Measurements from ENCODE around the gene SEMA6C.
A peak's percentile ranks its signal among the peaks of the same experiment; 100 is the strongest.
"Not testable (repeated sequence)": the region's sequence is repeated elsewhere in the genome, so short reads cannot be mapped to it uniquely, and the experiment has no call there.

The SEMA6C gene, protein sequence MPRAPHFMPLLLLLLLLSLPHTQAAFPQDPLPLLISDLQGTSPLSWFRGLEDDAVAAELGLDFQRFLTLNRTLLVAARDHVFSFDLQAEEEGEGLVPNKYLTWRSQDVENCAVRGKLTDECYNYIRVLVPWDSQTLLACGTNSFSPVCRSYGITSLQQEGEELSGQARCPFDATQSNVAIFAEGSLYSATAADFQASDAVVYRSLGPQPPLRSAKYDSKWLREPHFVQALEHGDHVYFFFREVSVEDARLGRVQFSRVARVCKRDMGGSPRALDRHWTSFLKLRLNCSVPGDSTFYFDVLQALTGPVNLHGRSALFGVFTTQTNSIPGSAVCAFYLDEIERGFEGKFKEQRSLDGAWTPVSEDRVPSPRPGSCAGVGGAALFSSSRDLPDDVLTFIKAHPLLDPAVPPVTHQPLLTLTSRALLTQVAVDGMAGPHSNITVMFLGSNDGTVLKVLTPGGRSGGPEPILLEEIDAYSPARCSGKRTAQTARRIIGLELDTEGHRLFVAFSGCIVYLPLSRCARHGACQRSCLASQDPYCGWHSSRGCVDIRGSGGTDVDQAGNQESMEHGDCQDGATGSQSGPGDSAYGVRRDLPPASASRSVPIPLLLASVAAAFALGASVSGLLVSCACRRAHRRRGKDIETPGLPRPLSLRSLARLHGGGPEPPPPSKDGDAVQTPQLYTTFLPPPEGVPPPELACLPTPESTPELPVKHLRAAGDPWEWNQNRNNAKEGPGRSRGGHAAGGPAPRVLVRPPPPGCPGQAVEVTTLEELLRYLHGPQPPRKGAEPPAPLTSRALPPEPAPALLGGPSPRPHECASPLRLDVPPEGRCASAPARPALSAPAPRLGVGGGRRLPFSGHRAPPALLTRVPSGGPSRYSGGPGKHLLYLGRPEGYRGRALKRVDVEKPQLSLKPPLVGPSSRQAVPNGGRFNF

DNA sequence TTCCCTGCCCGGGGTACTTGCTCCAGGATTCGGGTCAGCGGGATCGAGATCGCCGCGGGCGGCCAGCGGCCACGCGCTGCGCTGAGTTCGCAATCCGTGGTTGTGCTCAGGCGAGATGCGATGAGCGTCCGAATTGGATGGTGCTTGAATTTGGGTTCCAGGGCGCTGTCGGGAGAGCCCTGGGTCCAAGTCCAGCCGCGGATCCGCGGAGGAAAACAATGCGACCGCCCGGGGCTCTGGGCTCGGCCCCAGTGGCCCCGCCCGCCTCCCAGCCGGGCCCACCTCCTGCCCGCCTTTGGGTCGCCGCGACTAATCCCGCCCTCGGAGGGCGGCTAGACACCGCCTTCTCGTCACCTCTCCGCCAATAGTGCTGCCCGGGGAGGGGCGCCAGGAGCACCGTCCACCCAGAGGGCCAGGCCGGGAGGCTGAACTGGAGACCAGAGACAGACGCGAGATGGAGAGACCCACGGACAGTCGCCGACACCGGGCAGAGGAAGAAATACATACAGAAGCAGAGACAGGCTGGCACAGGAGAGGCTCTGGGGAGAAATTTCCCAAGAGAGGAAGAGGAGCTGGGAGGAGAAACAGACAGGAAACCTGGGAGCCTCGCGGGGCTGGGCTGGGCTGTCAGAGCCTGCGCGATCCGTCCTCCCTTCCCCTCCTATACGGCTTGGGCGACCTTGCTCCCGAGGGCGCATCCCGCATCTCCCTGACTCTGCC is at the start of gene SEMA6C:
TSS of gene SEMA6C (minus strand) at position 220 of the 720 bp plus-strand sequence. CDS start 4,010 bp downstream, outside the sequence.
- peak; percentile 92 for DNase-seq

- not testable (repeated sequence) for DNase-seq
Measured at GRCh38 chr1:151194894-151195594, 48.6 kb upstream of the SEMA6C start.

DNA sequence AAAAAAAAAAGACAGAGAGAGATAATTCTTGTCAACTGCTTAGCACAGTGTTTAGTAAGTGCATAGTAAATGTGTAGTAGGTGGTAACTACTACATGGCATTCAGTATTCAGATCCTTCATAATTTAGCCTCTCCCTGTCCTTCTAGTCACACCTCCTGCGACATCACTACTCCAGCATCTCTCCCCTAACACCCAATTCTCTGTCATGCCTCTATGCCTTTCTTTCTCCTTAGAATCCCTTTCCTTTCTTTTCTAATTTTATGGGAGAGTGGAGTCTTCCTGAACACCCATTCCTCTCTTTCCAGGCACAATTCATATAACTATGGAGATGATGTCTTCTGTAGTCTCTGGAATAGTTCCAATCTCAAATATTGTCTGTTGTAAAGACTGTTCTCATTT is 47.4 kb upstream of the SEMA6C start:
- DNase-seq, result no peak

- DNase-seq, result no peak
Measured at GRCh38 chr1:151193304-151193703, 46.9 kb upstream of the SEMA6C start.

DNA sequence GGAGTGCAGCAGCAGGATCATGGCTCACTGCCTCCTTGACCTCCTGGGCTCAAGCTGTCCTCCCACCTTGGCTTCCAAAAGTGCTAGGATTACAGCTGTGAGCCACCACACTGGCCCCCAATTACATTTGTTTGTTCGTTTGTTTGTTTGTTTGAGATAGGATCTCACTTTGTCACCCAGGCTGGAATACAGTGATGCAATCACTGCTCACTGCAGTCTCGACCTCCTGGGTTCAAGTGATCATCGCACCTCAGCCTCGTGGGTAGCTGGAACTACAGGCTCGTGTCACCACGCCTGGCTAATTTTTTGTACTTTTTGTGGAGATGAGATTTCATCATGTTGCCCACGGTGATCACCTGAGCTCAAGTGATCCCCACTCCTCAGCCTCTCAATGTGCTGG is 45.6 kb upstream of the SEMA6C start:
- DNase-seq, result no peak

GRCh38 chr1:151189637-151190445 is 43.4 kb upstream of the SEMA6C start, which contains the start of gene VPS72:
Gene VPS72 (minus strand): TSS chr1:151190197. CDS start chr1:151190121, 76 bp downstream.
- DNase-seq, result peak; percentile 90

DNA sequence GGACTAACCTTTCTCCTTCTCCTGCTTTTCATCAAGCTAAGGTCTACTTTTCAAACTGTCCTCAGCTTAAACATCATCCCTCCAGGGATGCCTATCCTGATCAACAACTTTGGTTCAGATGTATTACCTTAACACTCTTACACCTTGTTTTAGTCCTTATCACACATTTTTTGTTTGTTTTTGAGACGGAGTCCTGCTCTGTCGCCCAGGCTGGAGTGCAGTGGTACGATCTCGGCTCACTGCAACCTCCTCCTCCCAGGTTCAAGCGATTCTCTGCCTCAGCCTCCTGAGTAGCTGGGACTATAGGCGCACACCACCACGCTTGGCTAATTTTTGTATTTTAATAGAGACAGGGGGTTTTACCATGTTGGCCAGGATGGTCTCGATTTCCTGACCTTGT is 42.2 kb upstream of the SEMA6C start:
- DNase-seq, result not testable (repeated sequence)

- DNase-seq, result no peak
Measured at GRCh38 chr1:151187205-151187604, 40.8 kb upstream of the SEMA6C start.

GRCh38 chr1:151184211-151184610 is 37.8 kb upstream of the SEMA6C start:
- DNase-seq, result no peak

GRCh38 chr1:151176514-151177045 is 30.1 kb upstream of the SEMA6C start:
- DNase-seq, result no peak

DNA sequence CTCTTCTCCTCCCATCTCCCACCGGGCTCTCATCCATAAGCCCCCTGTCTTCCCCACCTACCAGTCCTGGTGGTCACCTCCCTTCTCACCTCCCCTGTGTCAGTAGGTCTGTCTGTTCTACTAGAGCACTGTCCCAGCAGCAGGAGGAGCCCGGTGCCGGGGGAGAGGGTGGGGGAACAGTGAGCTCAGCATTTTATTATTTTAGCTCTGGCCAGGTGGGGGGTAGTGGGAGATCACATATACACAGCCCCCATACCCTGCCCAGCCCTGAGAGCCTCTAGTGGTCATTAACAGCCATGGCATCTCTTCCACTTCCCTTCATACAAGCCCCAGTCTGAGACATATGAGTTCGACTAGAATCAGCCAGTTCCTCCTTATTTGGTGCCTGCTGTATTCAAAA is 29.4 kb upstream of the SEMA6C start, which contains the start of gene TMOD4:
TSS of gene TMOD4 (minus strand) at position 119 of the 400 bp plus-strand sequence. CDS start 1,106 bp downstream, outside the sequence.
- no peak for DNase-seq

DNA sequence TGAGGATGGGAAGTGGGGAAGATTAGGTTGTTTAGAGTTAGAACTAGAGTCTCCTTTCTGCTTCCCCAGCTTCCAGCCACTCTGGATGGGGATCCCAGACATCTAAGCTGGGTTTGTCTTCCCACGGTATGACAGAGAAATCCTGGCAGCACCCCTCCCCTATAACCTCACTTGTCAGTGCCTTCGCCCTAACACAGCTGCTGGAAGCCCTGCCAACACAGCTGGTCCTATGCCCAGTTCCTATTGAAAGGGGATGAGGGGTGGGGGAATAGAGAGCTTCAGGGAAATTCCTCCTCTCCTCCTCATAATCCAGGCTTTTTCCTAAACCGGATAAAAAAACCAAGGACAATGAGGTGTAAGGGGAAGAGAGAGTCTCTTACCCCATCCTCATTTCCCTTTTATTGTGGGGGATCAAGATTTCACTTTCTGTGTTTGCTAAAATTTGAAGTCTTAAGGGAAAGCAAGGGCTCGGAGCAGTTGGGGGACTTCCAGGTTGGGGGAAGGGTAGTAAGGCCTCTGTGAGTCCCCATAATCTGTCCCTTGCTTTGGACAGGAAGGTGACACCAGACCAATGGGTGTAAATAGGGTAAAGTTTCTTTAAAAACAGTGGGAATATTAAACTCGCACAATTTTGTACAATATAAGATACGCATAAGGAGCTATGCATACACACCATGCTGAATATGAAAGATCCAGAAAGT is 28.8 kb upstream of the SEMA6C start:
- no peak for DNase-seq

DNA sequence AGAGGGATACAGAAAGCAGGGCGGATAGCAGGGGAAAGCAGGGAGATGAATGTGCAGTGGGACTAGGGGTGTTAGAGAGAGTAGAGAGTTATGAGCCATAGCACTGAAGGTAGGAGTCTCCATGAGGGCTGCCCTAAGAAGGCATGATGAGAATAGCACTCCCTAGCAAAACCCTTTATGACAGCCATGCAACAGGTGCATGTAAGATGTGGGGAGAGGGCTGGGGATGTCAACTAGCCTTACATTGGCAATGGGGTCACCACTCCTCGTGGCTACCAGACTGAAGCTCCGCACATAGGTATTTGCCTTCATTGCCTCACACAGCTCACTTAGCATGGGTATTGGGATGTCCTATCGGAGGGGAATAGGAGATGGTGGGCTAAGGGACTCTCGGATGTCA is 24.8 kb upstream of the SEMA6C start:
- no peak for DNase-seq

- no peak for DNase-seq
Measured at GRCh38 chr1:151167116-151167515, 20.7 kb upstream of the SEMA6C start.

DNA sequence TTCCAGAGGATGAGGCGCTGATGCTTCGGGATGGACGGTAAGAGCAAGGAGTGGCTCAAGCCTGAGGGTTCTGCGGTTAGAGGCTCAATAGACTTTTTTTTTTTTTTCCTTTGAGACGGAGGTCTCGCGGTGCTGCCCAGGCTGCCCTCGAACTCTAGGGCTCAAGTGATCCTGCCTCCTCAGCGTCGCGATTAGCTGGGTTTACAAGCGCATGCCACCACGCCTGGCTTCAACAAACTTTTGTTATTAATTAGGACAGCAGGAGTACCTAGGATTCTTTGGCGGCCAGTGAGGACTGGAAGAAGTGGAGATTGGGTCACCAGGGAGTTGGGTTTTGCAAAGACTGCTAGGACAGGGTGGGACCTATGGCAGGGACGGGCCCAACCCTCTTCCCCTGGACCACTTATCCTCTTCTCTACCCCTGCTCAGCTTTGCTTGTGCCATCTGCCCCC is 20.1 kb upstream of the SEMA6C start:
- no peak for DNase-seq

- peak; percentile 96 for DNase-seq
Measured at GRCh38 chr1:151165738-151166504, 19.5 kb upstream of the SEMA6C start, which contains the start of the genes LYSMD1 and SCNM1. Gene LYSMD1 (minus strand): TSS chr1:151165902. CDS start chr1:151165258, 644 bp downstream. Gene SCNM1 (plus strand): TSS chr1:151166144. CDS start chr1:151166153, 9 bp downstream.

GRCh38 chr1:151165281-151165737 is 18.9 kb upstream of the SEMA6C start:
- no peak for DNase-seq

DNA sequence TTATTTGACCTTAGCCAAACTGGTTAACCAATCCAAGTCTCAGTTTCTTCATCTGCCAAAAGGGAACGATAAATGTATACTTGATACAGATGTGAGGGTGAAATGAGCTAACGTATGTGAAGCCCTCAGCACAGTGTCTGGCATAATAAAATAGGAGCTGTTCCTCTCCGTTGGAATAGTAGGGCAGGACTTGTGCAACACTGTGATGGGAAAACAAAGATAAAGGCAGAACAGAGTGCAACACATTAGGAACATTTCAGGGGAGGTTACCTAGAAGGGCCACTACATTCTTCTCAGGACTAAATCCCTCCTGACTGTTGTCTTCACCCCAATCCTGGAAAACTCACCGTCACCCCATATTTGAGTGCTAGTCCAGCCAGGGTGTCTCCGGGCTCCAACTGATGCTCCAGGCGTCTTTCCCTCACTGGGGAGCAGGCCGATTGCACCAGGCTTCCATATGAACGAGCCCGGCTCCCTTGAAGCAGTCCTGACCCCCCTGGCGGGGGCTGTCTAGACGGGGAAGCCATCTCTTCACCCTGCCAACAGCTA is 18.4 kb upstream of the SEMA6C start:
- no peak for DNase-seq

DNA sequence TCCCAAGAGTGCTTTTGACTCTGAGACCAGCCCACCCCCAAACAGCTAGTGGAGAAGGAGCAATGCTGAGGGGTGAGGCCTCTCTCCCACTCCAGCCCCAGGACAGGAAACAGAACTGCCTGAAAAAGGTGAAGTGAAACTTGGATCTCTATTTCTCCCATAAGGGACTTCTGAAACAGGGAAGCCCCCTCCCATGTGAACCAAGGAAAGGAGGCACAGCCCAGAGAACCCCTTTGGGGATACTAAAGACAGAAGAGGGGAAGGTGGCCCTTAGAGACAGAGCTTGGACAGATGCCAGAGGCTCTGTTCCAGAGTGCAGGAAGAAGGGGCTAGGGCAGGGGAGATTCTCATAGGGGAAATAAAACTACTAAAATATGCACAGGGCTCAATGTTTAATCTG is 12.9 kb upstream of the SEMA6C start:
- DNase-seq, result no peak
